Mesenchymal stem cell (in vitro differentiated cells and primary cell): ENCODE measurements around the gene GIGYF1.
"Not testable (repeated sequence)": the region's sequence is repeated elsewhere in the genome, so short reads cannot be mapped to it uniquely, and the experiment has no call there.

Experiments used
- DNase-seq: peaks from one replicate; pipeline ENCODE4 v3.0.0-alpha.2; 2013
- H2AFZ ChIP-seq: one replicate; pipeline ENCODE4 v1.6.1; 2013; ENCODE audit warnings: low read depth, mild to moderate bottlenecking, control low read depth, inconsistent platforms, low read length, moderate library complexity
- H2AK5ac ChIP-seq: 2 replicates; pipeline ENCODE4 v1.6.1; 2013; ENCODE audit warnings: low read length, moderate library complexity, mild to moderate bottlenecking, inconsistent platforms; ENCODE audit not compliant: severe bottlenecking
- H2BK120ac ChIP-seq: one replicate; pipeline ENCODE4 v1.6.1; 2013; ENCODE audit warnings: low read depth, mild to moderate bottlenecking, inconsistent platforms, low read length, moderate library complexity
- H2BK12ac ChIP-seq, 2 experiments: one replicate each; pipeline ENCODE4 v1.6.1; 2013; ENCODE audit warnings: inconsistent platforms in 2 of 2, low read length in 2 of 2, mild to moderate bottlenecking in 2 of 2, moderate library complexity in 2 of 2, control low read depth in 1 of 2
- H2BK15ac ChIP-seq: one replicate; pipeline ENCODE4 v1.6.1; 2013; ENCODE audit warnings: mild to moderate bottlenecking, low read depth, inconsistent platforms; ENCODE audit not compliant: poor library complexity, severe bottlenecking
- H2BK5ac ChIP-seq: 2 replicates; pipeline ENCODE4 v1.6.1; 2013; ENCODE audit warnings: low read depth, mild to moderate bottlenecking, low read length, control low read depth, inconsistent platforms; ENCODE audit not compliant: poor library complexity, severe bottlenecking
- H3K14ac ChIP-seq, 2 experiments: one replicate each; pipeline ENCODE4 v1.6.1; 2013; ENCODE audit warnings: inconsistent platforms in 2 of 2, low read length in 2 of 2, control low read depth in 1 of 2, mild to moderate bottlenecking in 1 of 2, moderate library complexity in 1 of 2
- H3K18ac ChIP-seq, 2 experiments: one replicate each; pipeline ENCODE4 v1.6.1; 2013; ENCODE audit warnings: inconsistent platforms in 2 of 2, low read length in 2 of 2, control low read depth in 1 of 2, low read depth in 1 of 2, mild to moderate bottlenecking in 1 of 2
- H3K23ac ChIP-seq, 2 experiments: one replicate each; pipeline ENCODE4 v1.6.1; 2013; ENCODE audit warnings: inconsistent platforms in 2 of 2, low read length in 2 of 2, mild to moderate bottlenecking in 2 of 2, moderate library complexity in 2 of 2, control low read depth in 1 of 2
- H3K27ac ChIP-seq: 2 replicates; pipeline ENCODE4 v1.5.1; 2013; ENCODE audit warnings: mild to moderate bottlenecking, moderate library complexity, low read length, control low read depth, inconsistent platforms; ENCODE audit not compliant: poor library complexity, severe bottlenecking
- H3K27me3 ChIP-seq, 2 experiments: 2 replicates each; pipeline versions ENCODE4 v1.6.1 to v1.7.0; 2013; ENCODE audit warnings: low read length in 2 of 2, mild to moderate bottlenecking in 2 of 2, moderate library complexity in 2 of 2, control low read depth in 1 of 2, inconsistent platforms in 1 of 2; ENCODE audit not compliant: control insufficient read depth in 1 of 2, insufficient read depth in 1 of 2
- H3K36me3 ChIP-seq, 2 experiments: 2 replicates each; pipeline versions ENCODE4 v1.6.1 to v1.7.0; 2013; ENCODE audit warnings: low read length in 2 of 2, control low read depth in 1 of 2, inconsistent platforms in 1 of 2, low read depth in 1 of 2, mild to moderate bottlenecking in 1 of 2; ENCODE audit not compliant: insufficient read depth in 2 of 2, control insufficient read depth in 1 of 2
- H3K4ac ChIP-seq, 2 experiments: one replicate each; pipeline ENCODE4 v1.6.1; 2013; ENCODE audit warnings: inconsistent platforms in 2 of 2, low read length in 2 of 2, mild to moderate bottlenecking in 2 of 2, moderate library complexity in 2 of 2, control low read depth in 1 of 2, low read depth in 1 of 2
- H3K4me1 ChIP-seq: 2 replicates; pipeline ENCODE4 v1.6.1; 2013; ENCODE audit warnings: low read depth, low read length, control low read depth; ENCODE audit not compliant: control insufficient read depth, insufficient read depth
- H3K4me2 ChIP-seq: 2 replicates; pipeline ENCODE4 v1.6.1; 2013; ENCODE audit warnings: low read length, mild to moderate bottlenecking, inconsistent platforms; ENCODE audit not compliant: poor library complexity, severe bottlenecking
- H3K4me3 ChIP-seq, 2 experiments: 2 replicates each; pipeline versions ENCODE4 v1.5.1 to v1.7.0; 2013; ENCODE audit warnings: low read length in 2 of 2, mild to moderate bottlenecking in 2 of 2, control low read depth in 1 of 2, low read depth in 1 of 2; ENCODE audit not compliant: insufficient read depth in 1 of 2
- H3K79me1 ChIP-seq: replicated peaks from 2 replicates; pipeline ENCODE4 v1.6.1; 2013; ENCODE audit warnings: mild to moderate bottlenecking, control low read depth, low read length, inconsistent platforms; ENCODE audit not compliant: poor library complexity, severe bottlenecking
- H3K9ac ChIP-seq: 2 replicates; pipeline ENCODE4 v1.7.0; 2013; ENCODE audit warnings: mild to moderate bottlenecking, low read length, moderate library complexity
- H3K9me3 ChIP-seq: 2 replicates; pipeline ENCODE4 v1.7.0; 2013; ENCODE audit warnings: mild to moderate bottlenecking, low read length; ENCODE audit not compliant: control insufficient read depth
- H4K8ac ChIP-seq: one replicate; pipeline ENCODE4 v1.6.1; 2013; ENCODE audit warnings: inconsistent platforms, mild to moderate bottlenecking, low read length, moderate library complexity
- H4K91ac ChIP-seq: one replicate; pipeline ENCODE4 v1.6.1; 2013; ENCODE audit warnings: mild to moderate bottlenecking, low read length, inconsistent platforms
- WGBS: methylation state at CpG from one replicate; pipeline ENCODE4 v1.1.7; 2013; ENCODE audit warnings: mixed read lengths; 5-methylcytosine and 5-hydroxymethylcytosine counted together

GIGYF1 gene

DNA sequence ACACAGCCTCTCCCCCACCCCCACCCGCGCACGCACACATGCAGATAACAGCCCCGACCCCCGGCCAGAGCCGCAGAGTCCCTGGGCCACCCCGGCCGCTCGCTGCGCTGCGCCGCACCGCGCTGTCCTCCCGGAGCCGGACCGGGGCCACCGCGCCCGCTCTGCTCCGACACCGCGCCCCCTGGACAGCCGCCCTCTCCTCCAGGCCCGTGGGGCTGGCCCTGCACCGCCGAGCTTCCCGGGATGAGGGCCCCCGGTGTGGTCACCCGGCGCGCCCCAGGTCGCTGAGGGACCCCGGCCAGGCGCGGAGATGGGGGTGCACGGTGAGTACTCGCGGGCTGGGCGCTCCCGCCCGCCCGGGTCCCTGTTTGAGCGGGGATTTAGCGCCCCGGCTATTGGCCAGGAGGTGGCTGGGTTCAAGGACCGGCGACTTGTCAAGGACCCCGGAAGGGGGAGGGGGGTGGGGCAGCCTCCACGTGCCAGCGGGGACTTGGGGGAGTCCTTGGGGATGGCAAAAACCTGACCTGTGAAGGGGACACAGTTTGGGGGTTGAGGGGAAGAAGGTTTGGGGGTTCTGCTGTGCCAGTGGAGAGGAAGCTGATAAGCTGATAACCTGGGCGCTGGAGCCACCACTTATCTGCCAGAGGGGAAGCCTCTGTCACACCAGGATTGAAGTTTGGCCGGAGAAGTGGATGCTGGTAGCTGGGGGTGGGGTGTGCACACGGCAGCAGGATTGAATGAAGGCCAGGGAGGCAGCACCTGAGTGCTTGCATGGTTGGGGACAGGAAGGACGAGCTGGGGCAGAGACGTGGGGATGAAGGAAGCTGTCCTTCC, 26.8 kb upstream of the GIGYF1 start:
- Histone ChIP-seq H2AFZ (no peak overlapping the region), H3K36me3 (peaks cover 0 to 3% of the 10 kb centered on the region in 2 experiments), H3K4me3 (peak overlapping the region in 1 of 2 experiments; percentile 9), H3K27me3 (peaks cover 45 to 55% of the 10 kb centered on the region in 2 experiments), H2BK12ac (no peak overlapping the region), H4K8ac (no peak overlapping the region), H3K18ac (no peak overlapping the region), H3K4me2 (peak overlapping the region; percentile 6), H3K23ac (peak overlapping the region in 1 of 2 experiments; percentile 79), H2BK120ac (no peak overlapping the region), H2AK5ac (no peak overlapping the region), H3K4me1 (peaks cover 8% of the 10 kb centered on the region), H4K91ac (no peak overlapping the region), H3K9me3 (peaks cover 6% of the 10 kb centered on the region), H2BK15ac (no peak overlapping the region), H3K14ac (no peak overlapping the region), H2BK5ac (no peak overlapping the region), H3K4ac (no peak overlapping the region), H3K79me1 (no peaks in the 10 kb centered on the region), H3K9ac (no peak overlapping the region), H3K27ac (no peak overlapping the region)
- no peak for DNase-seq
- WGBS, result 6% methylated on average over 52 of the region's 56 CpGs

DNA sequence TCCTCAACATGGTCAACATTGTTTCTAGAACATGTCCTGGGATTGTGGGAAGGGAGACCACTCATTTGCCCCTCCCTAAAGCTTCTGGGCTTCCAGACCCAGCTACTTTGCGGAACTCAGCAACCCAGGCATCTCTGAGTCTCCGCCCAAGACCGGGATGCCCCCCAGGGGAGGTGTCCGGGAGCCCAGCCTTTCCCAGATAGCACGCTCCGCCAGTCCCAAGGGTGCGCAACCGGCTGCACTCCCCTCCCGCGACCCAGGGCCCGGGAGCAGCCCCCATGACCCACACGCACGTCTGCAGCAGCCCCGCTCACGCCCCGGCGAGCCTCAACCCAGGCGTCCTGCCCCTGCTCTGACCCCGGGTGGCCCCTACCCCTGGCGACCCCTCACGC, 26.2 kb upstream of the GIGYF1 start, which contains the start of gene EPO:
EPO (plus strand) TSS at position 190 of the 392 bp plus-strand sequence. CDS start 513 bp downstream, outside the sequence.
- WGBS, result 12% methylated on average over 14 of the region's 21 CpGs
- no peak within 1 kb of the TSS for H2AFZ ChIP-seq
- H3K4me1 ChIP-seq, result peaks cover 8% of the 10 kb centered on the region
- peaks cover 6% of the 10 kb centered on the region for H3K9me3 ChIP-seq
- H2AK5ac ChIP-seq, result no peak within 1 kb of the TSS
- H3K4ac ChIP-seq, result no peak within 1 kb of the TSS
- no peak within 1 kb of the TSS for H2BK12ac ChIP-seq
- H2BK15ac ChIP-seq, result no peak within 1 kb of the TSS
- no peak within 1 kb of the TSS for H3K9ac ChIP-seq
- peaks cover 0 to 3% of the 10 kb centered on the region in 2 experiments for H3K36me3 ChIP-seq
- H3K79me1 ChIP-seq, result no peaks in the 10 kb centered on the region
- no peak within 1 kb of the TSS for H4K8ac ChIP-seq
- H2BK5ac ChIP-seq, result no peak within 1 kb of the TSS
- H2BK120ac ChIP-seq, result no peak within 1 kb of the TSS
- DNase-seq, result no peak
- no peak within 1 kb of the TSS for H4K91ac ChIP-seq
- peak within 1 kb of the TSS in 1 of 2 experiments; percentile 79 for H3K23ac ChIP-seq
- H3K27me3 ChIP-seq, result peaks cover 45 to 59% of the 10 kb centered on the region in 2 experiments
- peak within 1 kb of the TSS; percentile 6 for H3K4me2 ChIP-seq
- no peak within 1 kb of the TSS for H3K27ac ChIP-seq
- H3K14ac ChIP-seq, result no peak within 1 kb of the TSS
- H3K4me3 ChIP-seq, result peak within 1 kb of the TSS; percentile 9 to 62
- no peak within 1 kb of the TSS for H3K18ac ChIP-seq

DNA sequence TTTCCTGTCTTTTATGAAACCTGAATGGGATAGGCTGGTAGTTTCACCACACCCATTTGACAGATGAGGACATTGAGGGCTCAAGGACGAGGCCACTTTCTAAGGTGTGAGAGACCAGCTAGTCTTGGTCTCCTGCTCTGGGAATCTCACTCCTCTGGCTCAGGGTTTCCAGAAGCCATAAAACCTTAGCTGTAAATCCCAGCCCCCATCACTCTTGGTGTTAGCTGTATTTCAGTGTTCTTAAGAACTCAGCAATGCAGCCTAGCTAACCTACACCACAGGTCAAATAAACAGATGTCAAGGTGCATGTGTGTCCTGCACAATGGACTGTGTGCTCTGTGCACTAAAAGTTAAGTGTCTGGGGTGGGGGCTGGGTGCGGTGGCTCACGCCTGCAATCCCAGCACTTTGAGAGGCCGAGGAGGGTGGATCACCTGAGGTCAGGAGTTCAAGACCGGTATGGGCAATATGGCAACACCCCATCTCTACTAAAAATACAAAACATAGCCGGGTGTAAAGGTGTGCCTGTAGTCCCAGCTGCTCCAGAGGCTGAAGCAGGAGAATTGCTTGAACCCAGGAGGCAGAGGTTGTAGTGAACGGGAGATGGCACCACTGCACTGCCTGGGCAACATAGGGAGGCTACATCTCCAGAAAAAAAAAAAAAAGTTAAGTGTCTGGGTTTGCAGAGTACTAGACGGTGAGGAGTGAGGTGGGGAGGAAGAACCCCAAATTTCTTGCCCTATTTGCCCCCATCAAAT, 25.7 kb upstream of the GIGYF1 start:
- Histone ChIP-seq H3K27me3 (peaks cover 45 to 62% of the 10 kb centered on the region in 2 experiments), H2BK120ac (no peak overlapping the region), H2AK5ac (no peak overlapping the region), H2BK12ac (no peak overlapping the region), H3K4me3 (peak overlapping the region in 1 of 2 experiments; percentile 62), H4K91ac (no peak overlapping the region), H3K36me3 (peaks cover 0 to 3% of the 10 kb centered on the region in 2 experiments), H3K4me2 (no peak overlapping the region), H3K23ac (no peak overlapping the region), H3K27ac (no peak overlapping the region), H3K4ac (no peak overlapping the region), H2BK15ac (no peak overlapping the region), H2AFZ (no peak overlapping the region), H3K9me3 (peaks cover 6% of the 10 kb centered on the region), H3K79me1 (no peaks in the 10 kb centered on the region), H3K18ac (no peak overlapping the region), H3K14ac (no peak overlapping the region), H2BK5ac (no peak overlapping the region), H4K8ac (no peak overlapping the region), H3K9ac (no peak overlapping the region), H3K4me1 (peaks cover 8% of the 10 kb centered on the region)
- WGBS, result 76% methylated on average over 6 of the region's 8 CpGs
- peak; percentile 32 for DNase-seq

DNA sequence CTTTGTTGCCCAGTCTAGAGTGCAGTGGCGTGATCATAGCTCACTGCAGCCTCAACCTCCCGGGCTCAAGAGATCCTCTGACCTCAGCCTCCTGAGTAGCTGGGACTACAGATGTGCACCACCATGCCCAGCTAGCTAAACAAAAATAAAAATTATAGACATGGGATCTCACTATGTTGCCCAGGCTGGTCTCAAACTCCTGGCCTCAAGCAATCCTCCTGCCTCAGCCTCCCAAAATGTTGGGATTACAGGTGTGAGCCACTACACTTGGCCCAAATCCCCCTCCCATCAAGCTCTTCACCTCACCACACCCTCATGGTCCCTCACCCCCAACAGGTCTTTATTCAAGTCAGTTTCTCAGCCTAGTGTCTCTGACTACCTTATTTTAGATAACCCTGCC, 23.0 kb upstream of the GIGYF1 start:
- not testable (repeated sequence) for H3K23ac ChIP-seq, H2BK5ac ChIP-seq, H2AFZ ChIP-seq, H2BK15ac ChIP-seq, H4K8ac ChIP-seq, H3K27ac ChIP-seq, H3K4me3 ChIP-seq, H2BK120ac ChIP-seq, H3K4me2 ChIP-seq, H3K9ac ChIP-seq, H3K4ac ChIP-seq, H3K9me3 ChIP-seq, H3K14ac ChIP-seq, H2BK12ac ChIP-seq, H3K4me1 ChIP-seq, H3K36me3 ChIP-seq, H3K79me1 ChIP-seq, H3K18ac ChIP-seq, H2AK5ac ChIP-seq, H4K91ac ChIP-seq, DNase-seq
- peaks cover 27 to 39% of the 10 kb centered on the region in 2 experiments for H3K27me3 ChIP-seq
- WGBS, result 89% methylated on average over 2 of the region's 2 CpGs
